Spleen (tissue), 7 donors: ENCODE measurements around the gene JPH2.

ENCODE experiments used
- CTCF ChIP-seq, 11 experiments: fragments of 200-600 bp in 7 of 11; fragments of 450-650 bp in 4 of 11; sonication (generic) in 4 of 11; IDR thresholded peaks in 8 of 11; conservative IDR thresholded peaks in 3 of 11; 1 replicate in 7 of 11; 2 replicates in 4 of 11; pipeline versions ENCODE4 v1.4.0 to v1.8.0; 2016 to 2021; ENCODE audit warnings: antibody characterized with exemption in 11 of 11, inconsistent platforms in 4 of 11, mild to moderate bottlenecking in 1 of 11
- POLR2A ChIP-seq, 3 donors: fragments of 450-650 bp; IDR thresholded peaks; one replicate each; pipeline ENCODE4 v1.5.1; 2017; ENCODE audit warnings: antibody characterized with exemption in 3 of 3, mild to moderate bottlenecking in 1 of 3
- donor health status: DM: no; HTN: no; CAD: no; lungs with moderate emphysema.
- donor health status: DM: no; HTN: no; CAD: no.
- donor health status: DM: no; HTN: no; CAD: no.

GRCh38 chr20:44102582-44102981, 84.4 kb downstream of the JPH2 start:
- TF ChIP-seq POLR2A (IDR thresholded peaks at IDR 0.05) (no peak), CTCF (IDR thresholded peaks at IDR 0.05 in 8 of 11, conservative IDR thresholded peaks at IDR 0.05 in 3 of 11) (no peak)
